Left forelimb (tissue), 1 donor: ENCODE results near the gene RAB7B.

Source experiments
- DNase-seq: peaks from one replicate; pipeline ENCODE4 v3.0.0-alpha.2; 2018; ENCODE audit warnings: low spot score

Gene RAB7B

DNA sequence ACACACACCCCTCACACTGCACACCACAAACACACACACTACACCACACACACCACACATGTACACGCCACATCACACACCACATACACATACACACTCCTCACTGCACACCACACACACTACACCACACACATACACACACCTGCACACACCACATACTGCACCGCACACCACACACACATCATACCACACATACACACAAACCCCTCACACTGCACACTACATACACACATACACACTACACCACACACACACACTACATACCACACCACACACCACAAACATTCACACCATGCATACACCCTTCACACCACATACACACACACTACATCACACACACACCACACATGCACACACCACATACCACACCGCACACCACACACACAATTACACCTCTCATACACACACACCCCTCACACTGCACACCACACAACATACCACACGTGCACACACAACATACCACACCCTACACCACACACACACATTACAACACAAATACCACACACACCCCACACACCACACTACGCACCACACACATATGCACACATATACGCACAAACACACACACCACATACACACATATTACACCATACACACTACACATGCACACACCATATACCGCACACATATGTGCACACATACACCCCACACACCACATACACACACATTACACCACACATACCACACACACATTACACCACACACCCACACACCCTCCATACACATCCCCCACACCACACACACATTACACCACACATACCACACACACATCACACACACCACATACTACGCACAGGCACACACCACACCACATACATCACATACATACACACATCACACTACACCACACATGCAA is 29.6 kb downstream of the RAB7B start:
- DNase-seq = no peak

DNA sequence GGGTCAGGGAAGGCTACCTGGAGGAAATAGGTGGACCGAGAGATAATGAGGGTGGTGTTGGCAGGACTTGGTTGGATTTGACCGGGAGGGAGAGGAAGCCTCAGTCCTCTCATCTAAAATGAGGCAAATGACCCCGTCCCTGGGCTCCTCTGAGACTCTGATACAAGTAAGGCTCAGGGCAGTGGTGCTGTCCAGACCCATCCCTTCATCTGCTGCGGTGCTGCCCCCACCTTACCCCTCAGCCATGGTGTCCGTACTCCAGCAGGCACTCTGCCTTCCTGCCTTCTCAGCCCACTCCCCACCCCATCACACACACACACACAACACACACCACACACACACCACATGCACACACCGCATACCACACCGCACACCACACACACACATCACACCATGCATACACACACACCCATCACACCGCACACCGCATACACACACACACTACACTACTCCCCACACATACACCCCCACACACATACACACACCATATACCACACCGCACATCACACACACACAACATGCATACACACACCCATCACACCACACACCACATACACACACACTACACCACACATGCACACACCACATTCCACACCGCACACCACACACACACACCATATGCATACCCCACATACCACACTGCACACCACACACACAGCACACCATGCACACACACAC is 30.6 kb downstream of the RAB7B start:
- DNase-seq = no peak

DNA sequence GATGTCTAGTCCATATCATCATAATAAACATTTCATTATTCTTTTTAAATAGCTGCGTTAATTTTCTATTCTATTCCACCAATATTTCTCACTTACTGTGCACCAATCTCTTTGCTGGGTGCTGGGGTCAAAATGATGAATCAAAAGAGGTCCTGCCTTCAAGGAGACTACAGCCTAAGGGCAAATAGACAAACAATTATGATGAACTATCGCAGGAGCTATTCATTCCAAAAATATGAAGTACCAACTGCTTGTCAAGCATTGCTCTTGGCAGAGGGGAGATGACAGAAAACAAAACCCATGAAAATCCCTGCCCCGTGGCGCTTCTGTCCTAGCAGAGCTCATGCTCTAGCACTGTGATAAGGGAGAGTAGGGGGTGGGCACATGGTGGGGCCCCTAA is 31.1 kb downstream of the RAB7B start:
- DNase-seq = no peak

DNA sequence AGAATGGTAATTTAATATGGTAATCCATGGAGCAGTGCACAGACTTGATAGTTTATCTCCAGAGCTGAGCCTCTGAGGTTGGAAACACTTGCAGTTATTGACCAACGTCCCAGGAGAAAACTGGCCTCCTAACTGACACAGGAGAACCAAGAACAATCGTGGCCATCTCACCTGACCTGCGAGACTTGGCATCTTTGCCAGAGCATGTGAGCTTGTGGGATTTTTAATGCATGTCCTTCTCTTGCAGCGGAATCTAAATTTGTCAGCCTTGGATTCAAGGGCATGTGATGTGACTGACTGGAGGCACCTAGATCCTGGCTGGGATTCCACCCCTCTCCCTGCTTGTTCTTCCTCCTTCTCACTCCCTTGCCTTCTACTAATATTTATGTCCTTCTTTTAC is 32.1 kb downstream of the RAB7B start:
- DNase-seq = no peak

DNA sequence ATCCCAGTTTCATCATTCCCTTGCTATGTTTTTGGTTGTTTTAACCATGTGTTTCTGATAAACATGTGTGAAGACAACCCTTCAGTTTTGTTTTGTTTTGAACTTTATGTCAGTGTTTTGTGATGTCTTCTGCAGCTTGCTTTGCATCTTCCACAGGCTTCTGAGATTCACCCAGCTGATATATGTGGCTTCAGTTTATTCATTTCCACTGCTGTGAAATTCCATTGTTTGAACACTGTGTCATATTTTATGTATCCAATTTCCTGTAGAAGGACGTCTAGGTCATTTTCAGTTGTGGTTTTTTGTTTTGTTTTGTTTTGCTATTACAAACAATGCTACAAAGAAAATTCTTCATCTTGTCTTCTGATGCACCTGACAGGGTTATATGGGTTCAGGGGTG is 32.7 kb downstream of the RAB7B start:
- DNase-seq = no peak

DNA sequence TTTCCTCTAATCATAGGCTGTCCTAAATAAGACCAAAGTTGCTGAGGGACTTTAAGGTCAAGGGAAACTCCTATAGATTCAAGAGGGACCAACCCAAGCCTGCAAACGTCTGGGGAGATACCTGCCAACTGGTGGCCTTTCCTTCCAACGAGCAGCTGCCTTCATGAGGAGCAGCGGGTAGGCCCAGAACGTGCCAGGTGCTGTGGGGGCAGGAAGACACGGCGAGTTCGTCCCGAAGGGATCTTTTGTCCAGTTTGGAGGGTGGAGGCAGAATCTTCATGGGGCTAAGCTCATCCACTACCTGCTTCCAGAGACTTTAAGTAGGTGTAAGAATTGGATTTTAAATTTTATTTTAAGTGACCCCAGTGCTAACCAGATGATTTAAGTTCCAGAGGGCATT is 34.0 kb downstream of the RAB7B start:
- DNase-seq = no peak

DNA sequence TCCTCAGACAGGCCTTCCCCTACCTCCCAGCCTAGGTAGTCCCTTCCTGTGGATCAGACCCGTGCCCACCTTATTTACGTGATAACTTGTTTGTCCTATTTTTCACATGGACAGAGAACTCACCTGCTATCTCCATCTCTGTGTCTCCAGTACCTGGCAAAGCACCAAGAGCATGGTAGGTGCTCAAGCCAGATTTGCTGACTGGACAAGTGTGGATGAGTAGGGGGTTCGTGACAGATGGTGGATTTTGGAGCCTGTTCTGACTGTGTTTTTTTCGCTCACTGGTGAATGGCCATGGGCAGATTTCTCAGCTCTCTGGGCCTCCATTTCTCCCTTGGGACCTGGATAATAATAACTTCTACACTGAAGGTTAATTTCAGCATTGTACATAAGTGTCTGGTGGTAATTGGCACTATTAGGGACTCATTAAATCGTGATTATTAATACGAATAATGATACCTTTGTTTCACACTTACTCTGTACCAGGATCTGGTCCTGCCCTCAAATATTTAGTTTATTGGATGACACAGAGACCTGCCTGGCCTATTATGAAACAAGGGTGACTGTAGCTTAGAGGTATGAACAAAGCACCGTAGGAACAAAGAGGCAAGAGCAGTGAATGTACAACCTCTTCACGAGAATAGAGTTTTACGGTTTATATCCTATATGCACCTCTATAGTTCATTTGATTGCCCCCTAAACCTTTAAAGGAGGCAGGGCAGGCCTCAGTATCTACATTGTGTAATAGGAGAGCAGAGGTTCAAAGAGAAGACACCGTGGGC is 35.5 kb downstream of the RAB7B start:
- DNase-seq = no peak

DNA sequence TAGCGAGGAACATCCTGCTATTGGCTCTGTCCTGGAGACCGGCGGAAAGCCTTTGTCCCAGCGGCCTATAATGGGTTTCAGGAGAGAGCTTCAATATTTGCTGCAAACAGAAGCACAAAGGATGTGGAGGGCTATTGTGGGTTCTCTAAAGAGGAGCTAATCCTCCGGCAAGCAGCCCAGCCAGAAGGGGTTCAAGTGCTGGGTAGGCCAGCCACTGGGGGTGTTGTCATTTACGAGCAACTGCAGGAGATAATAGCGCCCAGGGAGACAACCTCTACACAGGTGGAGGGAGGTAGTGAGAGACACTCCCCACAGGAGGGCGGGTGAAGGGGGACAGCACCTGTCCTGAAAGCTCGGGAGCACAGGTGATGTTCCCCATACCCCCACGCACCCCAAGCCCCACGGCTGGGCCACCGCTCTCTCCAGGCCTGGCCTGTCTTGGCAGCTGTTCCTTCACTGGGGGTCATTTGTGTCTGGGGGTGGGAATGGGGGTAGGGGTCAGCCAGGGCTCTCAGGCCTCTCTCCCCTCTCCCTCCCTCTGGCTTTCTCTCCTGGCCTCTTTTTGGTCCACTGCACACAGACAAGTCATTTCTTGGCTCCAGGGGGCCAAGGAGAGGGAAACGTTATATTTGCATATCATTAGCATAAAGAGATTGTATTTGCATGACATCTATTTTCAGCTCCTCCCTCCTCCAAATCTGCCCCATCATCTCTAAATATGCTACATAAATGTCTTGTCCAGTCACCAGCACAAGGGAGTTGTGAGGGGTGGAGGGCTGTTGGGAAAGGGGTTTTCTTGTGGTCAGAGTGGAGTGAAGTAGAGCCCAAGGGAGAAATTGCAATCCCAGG is 37.9 kb downstream of the RAB7B start:
- no peak for DNase-seq

DNA sequence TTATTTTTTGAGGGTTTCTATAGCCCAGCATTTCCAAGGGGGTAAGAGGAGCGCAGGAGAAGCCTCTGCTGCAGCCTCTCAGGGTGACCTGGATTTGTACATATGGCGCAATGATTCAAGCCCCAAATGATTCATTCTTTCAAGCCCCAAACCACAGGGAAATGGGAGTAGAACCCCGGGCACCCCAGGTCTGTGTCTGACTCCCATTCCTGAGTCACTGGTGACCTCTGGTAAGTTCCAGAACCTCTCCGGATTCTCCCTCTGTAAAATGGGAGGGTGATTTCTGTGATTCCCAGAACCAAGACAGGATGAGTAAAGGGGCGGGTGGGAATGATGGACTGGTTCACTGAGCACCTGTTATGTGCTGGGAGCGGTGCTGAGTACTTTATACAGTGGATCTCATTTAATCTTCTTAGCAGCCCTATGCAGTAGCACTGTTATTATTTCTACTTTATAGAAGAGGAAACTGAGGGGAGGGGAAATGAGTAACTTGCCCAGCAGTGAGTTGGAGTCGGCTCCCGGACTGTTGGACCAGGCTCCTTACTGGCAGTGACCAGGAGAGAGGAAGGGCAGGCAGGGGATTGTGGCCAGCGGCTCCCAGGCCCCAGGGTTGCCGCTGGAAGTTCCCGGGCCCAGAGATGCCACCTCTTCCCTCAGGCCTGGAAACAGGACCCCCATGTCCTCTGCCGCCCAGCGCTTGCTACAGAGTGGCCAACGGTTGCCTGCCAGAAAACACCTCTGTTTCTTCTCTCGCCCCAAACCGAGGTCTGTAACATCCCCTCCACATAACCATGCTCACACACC is 39.6 kb downstream of the RAB7B start:
- DNase-seq = no peak

DNA sequence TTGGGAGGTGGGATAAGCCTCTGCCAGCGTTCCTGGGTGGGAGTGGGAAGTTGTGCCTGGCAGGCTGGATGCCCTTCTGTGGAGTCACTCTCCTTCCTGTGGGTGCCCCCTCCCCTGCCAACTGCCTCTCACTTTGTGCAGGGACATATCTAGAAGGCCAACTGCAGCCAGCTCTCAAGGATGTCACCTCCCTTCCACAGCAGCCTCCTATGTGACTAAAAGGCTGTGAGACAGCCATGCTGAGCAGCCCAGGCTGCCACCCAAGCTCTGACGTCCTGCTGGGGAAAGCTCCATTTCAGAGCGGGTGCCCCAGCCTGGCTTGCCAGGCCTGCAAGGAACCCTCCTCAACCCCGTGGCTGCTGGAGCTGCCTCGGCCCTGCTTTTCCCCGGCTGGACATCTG is 40.4 kb downstream of the RAB7B start:
- DNase-seq = no peak

DNA sequence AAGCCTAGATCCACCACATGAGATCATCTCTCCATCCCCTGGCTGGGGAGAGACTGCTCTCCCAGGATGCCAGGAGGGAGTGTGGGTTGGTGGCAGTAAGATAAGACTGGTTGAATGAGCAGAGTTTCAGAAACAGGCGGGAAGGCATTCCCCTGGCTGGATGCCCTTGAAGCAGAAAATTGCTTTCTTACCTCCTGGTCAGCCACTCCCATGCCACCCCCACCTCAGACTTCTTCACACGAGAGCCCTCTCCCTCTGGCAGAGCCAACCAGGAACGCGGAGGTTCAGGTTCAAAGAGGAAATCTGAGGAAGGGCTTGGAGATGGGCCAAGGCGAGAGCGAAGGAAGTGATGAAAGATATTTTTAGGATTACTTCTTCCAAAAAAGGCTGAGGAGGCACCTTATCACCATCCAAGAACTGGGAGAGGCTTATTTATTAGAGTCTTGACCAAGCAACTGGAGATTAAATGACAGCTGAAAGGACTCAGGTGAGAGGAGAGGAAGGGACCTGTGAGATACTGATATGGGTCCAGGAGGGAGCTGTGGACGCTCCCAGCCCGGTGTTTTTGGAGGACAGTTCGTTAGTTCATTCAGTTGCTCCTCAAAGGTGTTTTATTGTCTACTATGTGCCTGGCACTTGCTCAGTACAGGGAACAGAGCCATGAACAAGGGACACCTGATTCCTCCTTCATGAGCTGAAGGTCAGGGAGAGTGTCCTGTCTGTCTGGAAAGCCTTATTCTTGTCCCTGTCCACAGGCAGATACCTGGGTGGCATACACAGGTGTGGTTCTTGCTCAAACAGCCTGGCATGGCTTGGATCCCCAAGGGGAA is 41.0 kb downstream of the RAB7B start:
- DNase-seq = no peak

DNA sequence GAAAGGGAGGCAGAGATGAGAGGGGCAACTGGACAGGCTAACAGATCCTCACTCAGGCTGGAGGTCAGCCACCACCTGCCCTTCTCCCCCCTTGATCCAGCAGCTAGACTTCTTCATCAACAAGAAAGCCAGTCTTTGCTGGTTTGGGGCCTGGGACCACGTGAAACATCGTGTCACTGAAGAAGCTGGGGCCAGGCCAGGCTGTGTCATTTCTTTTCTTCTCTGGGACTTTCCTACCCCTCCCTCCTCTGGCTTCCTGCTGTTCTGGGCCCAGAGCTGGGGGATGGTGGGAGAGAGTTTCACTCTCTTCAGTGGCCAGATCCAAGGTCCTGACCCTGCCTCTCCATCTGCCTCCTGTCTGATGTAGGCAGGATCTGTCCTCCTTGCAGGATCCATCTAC is 41.8 kb downstream of the RAB7B start:
- DNase-seq = no peak

DNA sequence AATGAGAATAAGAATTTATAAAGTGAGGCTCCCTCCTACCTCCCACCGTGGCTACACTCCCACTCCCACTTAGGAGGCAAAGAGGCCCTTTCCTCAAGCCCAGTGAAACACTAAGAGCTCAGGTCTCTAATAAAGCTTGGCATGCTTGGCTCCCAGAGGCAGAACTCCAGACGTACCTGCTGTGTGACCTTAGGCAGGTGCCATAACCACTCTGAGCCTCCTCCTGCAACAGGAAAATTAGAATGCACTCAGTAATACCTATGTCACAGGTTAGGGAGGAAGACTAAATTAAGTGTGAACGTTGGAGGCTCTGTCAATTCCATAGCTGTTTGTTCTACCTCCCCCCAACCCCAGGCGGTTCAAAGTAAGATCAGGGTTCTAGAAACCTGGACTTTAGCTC is 43.4 kb downstream of the RAB7B start:
- DNase-seq = no peak

DNA sequence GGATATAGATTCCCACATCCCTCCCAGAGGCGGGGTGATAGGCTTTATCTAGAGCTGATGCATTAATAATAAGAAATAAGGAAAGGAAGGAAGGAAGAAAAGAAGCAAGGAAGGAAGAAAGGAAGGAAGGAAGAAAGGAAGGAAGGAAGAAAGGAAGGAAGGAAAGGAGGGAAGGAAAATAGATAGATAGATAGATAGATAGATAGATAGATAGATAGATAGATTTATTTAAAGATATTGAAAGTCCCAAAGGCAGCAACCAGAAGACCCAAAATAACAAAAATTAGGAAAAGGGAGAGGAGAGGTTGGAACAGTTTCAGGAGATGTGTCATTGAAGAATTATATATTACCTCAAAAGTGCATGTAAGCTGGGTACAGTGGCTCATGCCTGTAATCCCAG is 47.7 kb downstream of the RAB7B start:
- no peak for DNase-seq

DNA sequence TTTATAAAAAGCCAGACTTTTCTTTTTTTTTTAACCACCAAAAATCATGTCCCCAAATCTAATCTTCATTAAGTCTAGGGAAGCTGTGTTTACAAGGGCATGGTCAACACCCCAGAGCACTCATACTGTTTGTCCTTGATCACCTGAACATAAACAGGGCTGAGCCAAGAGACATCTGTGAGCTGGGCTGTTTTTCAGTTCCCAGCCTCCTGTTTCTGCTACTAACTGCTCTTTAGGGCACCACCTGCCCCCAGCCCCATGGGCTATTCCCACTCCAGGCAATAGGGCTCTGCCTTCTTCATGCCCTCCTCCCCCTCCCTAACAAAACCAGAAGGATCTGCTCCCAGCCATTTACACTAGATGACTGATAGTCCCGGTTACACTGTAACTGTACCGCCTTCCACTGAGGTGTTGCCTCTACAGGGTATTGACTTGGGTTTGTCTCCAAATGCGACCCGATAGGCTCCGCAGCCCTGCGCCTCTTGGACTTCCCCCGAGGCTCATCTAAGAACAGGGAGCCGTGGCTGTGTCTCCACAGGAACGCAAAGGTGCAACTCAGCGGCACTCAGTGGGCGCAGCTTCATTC is 48.3 kb downstream of the RAB7B start:
- no peak for DNase-seq

DNA sequence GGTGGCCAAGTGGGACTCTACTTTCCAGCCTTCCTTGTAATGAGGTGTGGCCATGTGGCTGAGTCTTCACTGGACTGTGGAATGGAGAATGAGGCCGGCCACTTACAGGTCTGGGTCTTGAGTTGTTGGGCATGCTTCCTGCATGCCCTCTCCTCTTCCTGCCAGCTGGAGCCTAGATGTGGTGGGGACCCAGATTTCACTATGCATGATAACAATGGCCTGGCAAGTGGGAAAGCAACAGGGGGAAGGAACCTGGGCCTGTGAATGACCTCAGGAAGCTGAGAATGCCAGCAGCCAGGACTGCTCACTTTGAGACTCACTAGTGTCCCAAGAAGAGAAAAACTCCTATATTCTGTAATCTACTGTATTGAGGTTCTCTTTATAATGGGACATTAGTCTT is 51.4 kb downstream of the RAB7B start:
- no peak for DNase-seq

DNA sequence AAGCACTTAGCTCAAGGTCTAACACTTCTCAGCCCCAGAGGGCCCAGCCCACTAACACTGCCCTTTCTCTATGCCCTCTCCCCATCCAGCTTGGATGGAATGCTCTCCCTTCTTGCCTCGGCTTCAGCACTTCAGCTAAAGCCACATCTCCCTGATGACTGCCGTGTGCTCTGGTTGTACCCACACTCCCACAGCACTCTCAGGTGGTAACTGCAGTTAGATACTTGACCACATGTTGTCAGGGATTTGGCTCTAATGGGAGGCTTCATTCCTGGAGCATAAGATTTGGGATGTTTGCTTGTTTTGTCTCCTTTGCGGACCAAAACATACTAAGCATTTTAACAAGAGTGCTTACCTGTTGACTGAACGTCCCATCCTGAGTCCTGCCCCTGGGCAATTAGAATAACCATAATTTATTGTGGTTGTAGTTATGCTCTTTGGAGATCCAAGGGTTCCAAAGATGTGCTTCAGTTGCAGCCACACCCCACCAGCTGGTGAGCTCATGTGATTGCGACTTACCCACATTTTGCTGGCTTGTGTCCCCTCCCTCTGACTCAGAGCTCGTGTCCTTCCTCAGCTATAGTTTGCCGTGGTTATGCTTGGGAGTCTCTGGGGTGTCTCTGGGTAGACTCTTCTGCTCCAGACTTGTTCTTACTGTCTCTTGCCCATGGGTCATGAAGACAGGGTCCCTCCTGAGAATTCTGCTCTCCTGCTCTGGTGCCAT is 52.2 kb downstream of the RAB7B start:
- DNase-seq = no peak

DNA sequence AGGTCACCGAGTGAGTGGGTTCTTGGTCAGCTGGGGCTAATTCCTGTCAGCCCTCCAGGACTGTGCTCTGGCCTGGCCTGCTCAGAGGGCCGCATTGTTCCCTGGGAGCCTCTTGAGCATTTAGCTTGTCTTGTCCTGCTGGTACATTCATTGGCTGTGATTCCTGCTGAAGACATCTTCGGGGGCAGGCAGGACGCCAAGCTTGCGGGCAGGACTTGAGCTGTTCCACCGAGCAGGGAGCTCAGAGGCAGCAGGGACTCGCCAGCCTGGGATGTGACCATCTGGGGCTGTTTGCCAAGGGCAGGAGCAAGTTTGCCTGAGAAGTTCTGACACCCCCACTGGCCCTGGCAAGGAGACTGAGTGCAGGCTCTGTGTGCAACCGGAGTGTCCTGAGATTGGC is 52.9 kb downstream of the RAB7B start:
- no peak for DNase-seq

DNA sequence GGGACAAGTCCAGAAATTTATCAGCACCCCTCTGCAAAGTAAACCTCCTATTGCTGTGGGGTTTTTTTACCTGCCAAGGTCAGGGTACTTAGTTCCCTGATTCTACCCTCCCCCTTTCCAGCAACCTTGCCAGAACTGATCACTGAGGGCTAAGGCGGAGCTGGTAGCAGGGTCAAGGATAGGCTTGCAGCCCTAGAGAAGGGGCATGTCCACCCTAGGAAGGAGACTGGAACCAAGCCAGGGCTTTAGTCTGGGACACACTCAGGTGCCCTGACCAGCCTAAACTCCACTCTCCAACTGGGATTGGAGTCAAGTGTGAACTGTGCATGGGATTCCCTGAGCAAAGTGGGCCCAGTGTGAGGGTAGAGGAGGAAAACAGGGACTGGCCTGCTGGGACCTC is 53.4 kb downstream of the RAB7B start:
- no peak for DNase-seq
